HepG2 (cell line): ENCODE measurements around the gene FCGR3A. TPM values are rescaled to one million over a fixed set of nuclear protein-coding genes. Genes with fewer than 3 reads are reported as not detected.
"Not testable (repeated sequence)": the region's sequence is repeated elsewhere in the genome, so short reads cannot be mapped to it uniquely, and the experiment has no call there.

Source experiments
- ATAC-seq: fragments of 200-7000 bp; cut with Tn5 transposase; 3 replicates; pipeline ENCODE4 v1.9.1; 2020; ENCODE audit warnings: mild to moderate bottlenecking, moderate library complexity
- BruUV-seq: library from RNA; stranded (reverse); fragments of 400-500 nt; replicated peaks from 2 replicates; lab custom pipeline; 2021; lab: Mats Ljungman, UMichigan
- CTCF ChIA-PET: fragments of 300-600 bp; formaldehyde crosslinking; extraction: SDS; loops from one replicate; lab custom pipeline; 2021; ENCODE audit warnings: low total read pairs, inconsistent platforms, low intra/inter-chr PET ratio; lab: Yijun Ruan, JAX
- POLR2A ChIA-PET: fragments of 350-600 bp; sonication (Branson Sonifier 250); formaldehyde crosslinking; loops from one replicate; lab custom pipeline; 2020; ENCODE audit warnings: antibody characterized with exemption, inconsistent platforms; lab: Yijun Ruan, JAX
- DNase-seq: peaks from one replicate; pipeline ENCODE4 v3.0.0-alpha.2; 2015; ENCODE audit warnings: low spot score
- FAIRE-seq: peaks from 3 replicates; lab custom pipeline; 2011; peaks lifted over from hg19 to GRCh38; lab: Jason Lieb, UNC
- H2AFZ ChIP-seq: one replicate; pipeline ENCODE4 v1.6.1; 2011; ENCODE audit warnings: low read length, inconsistent platforms
- H3K27ac ChIP-seq: fragments of 300-600 bp; 3 replicates; pipeline ENCODE4 v1.8.0; 2011; ENCODE audit warnings: mixed run types, mild to moderate bottlenecking, mixed read lengths, low read length, inconsistent platforms; ENCODE audit not compliant: insufficient read depth; ENCODE audit errors: extremely low read length
- H3K27me3 ChIP-seq, 2 experiments: fragments of 200-600 bp in 1 of 2; 2 replicates in 1 of 2; 3 replicates in 1 of 2; pipeline versions ENCODE4 v1.6.0 to v1.8.0; 2011; ENCODE audit warnings: low read length in 2 of 2, mild to moderate bottlenecking in 2 of 2, moderate library complexity in 2 of 2, inconsistent platforms in 1 of 2; ENCODE audit not compliant: insufficient read depth in 2 of 2, control insufficient read depth in 1 of 2
- H3K36me3 ChIP-seq, 2 experiments: fragments of 200-600 bp in 1 of 2; replicated peaks in 1 of 2; 2 replicates in 1 of 2; 3 replicates in 1 of 2; pipeline versions ENCODE4 v1.5.1 to v1.8.0; 2011; ENCODE audit warnings: low read length in 2 of 2, inconsistent platforms in 1 of 2; ENCODE audit not compliant: insufficient read depth in 2 of 2, control insufficient read depth in 1 of 2
- H3K4me1 ChIP-seq: 2 replicates; pipeline ENCODE4 v1.5.1; 2012; ENCODE audit warnings: low read length, inconsistent platforms; ENCODE audit not compliant: insufficient read depth
- H3K4me2 ChIP-seq: 2 replicates; pipeline ENCODE4 v1.6.0; 2011; ENCODE audit warnings: low read depth, low read length, inconsistent platforms
- H3K4me3 ChIP-seq, 3 experiments: fragments of 200-600 bp in 1 of 3; sonication (generic), shearing (Covaris generic) in 1 of 3; replicated peaks in 1 of 3; 2 replicates each; pipeline ENCODE4 v1.5.1; 2011 to 2016; ENCODE audit warnings: low read length in 3 of 3, inconsistent platforms in 2 of 3, low read depth in 2 of 3, mild to moderate bottlenecking in 2 of 3, control low read depth in 1 of 3, mixed read lengths in 1 of 3; ENCODE audit not compliant: insufficient read depth in 1 of 3
- H3K79me2 ChIP-seq: one replicate; pipeline ENCODE4 v1.6.1; 2011; ENCODE audit warnings: low read length, inconsistent platforms; ENCODE audit not compliant: insufficient read depth
- H3K9ac ChIP-seq: 2 replicates; pipeline ENCODE4 v1.6.0; 2011; ENCODE audit warnings: mild to moderate bottlenecking, low read depth, low read length, inconsistent platforms; ENCODE audit not compliant: insufficient read depth
- H3K9me3 ChIP-seq: 2 replicates; pipeline ENCODE4 v1.5.1; 2012; ENCODE audit warnings: mild to moderate bottlenecking, low read length
- H4K20me1 ChIP-seq: 2 replicates; pipeline ENCODE4 v1.6.0; 2011; ENCODE audit warnings: inconsistent platforms, mild to moderate bottlenecking, low read length, moderate library complexity; ENCODE audit not compliant: insufficient read depth
- WGBS: methylation state at CpG from one replicate; pipeline ENCODE4 v1.1.6; 2017; ENCODE audit warnings: low lambda C conversion rate; 5-methylcytosine and 5-hydroxymethylcytosine counted together
- in situ Hi-C: cut with HindIII; loops from 2 replicates; pipeline ENCODE4 v1.10.0; 2017; ENCODE audit warnings: low pct_unique_long_range_greater_than_20kb; ENCODE audit not compliant: extremely low pct_ligation_motif_present
- intact Hi-C: fragments of 100-400 bp; cut with micrococcal nuclease; formaldehyde crosslinking; loops from one replicate; pipeline ENCODE4 v1.10.0; 2022; ENCODE audit not compliant: unreplicated experiment
- polyA plus RNA-seq, 8 experiments: library from polyadenylated mRNA; depleted of rRNA in 3 of 8; stranded (reverse) in 7 of 8; unstranded in 1 of 8; fragments of >200 nt; fragmentation: Illumina TruSeq in 4 of 8; extraction: Trizol in 4 of 8; gene quantifications; 2 replicates each; pipeline versions ENCODE4 v1.2.1 to v1.2.3, GENCODE V29; 2011 to 2016; ENCODE audit warnings: low read depth in 4 of 8, missing spikeins in 1 of 8, mixed read lengths in 1 of 8; ENCODE audit not compliant: insufficient read depth in 1 of 8
- total RNA-seq, 5 experiments: library from RNA; depleted of rRNA; stranded (reverse); fragments of >200 nt; fragmentation: Illumina TruSeq; extraction: Trizol; gene quantifications; 2 replicates each; pipeline ENCODE4 v1.2.3, GENCODE V29; 2016; ENCODE audit warnings: low read depth in 1 of 5

FCGR3A gene
- total and polyA plus RNA-seq, 2 of the 13 experiments (the other 11 are each of a cell fraction or from before 2014, with no cell fraction given): not detected

DNA sequence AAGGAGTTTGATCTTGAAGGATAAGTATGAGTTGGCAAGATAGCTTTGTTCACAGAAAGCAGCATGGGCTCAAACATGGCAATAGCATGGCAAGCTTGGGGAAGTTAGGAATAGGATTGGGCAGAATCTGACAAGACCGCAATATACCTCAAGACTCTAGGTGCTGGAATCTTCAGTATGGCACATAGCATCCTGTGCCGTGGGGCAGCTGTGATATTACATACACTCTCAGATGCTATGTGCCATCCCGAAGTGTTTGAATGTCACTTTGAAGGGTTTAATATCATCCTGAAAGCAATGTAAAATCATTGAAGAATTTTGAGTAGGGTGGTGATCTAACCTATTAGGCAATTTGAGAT, 17.0 kb upstream of the FCGR3A start:
- H4K20me1 ChIP-seq, POLR2A ChIA-PET, FAIRE-seq, H3K9ac ChIP-seq, DNase-seq, H3K4me3 ChIP-seq, H3K4me1 ChIP-seq, in situ Hi-C loops, H3K9me3 ChIP-seq, H3K36me3 ChIP-seq, H2AFZ ChIP-seq, BruUV-seq, H3K27me3 ChIP-seq, H3K79me2 ChIP-seq, H3K27ac ChIP-seq: not testable (repeated sequence)
- CTCF ChIA-PET: interaction anchor here (2.0 kb wide), 1 partner anchor 175 kb away, joined by 10 read pairs; no protein-coding TSS in a partner anchor
- 100% methylated on average over 1 of the region's 3 CpGs for WGBS
- intact Hi-C loops: loop anchor here (10.0 kb wide), 1 partner anchor 178 kb away; the partner anchor contains the start of gene DUSP12
- peak; percentile 29; the same call in 2 of the 3 replicates for ATAC-seq
- peak overlapping the region; percentile 38; the same call in 1 of the 2 replicates for H3K4me2 ChIP-seq

DNA sequence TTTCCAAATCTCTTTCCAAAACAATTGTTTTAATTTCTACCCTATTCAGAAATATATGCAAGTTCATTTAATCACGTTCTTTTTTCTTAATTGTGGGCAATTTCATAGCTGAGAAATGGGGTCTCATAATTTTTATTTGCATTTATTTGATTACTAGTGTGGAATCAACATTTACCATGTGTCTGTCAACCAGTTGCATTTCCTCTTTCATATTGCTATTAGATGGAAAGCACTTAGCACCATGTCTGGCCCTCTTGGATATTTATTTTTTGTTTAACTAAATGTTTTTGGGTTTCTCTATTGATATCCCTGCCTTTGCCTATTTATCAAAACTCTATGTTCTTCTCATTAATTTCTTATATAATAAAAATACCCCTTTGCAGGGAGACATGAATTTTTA, 13.9 kb upstream of the FCGR3A start:
- H3K4me1 ChIP-seq, H2AFZ ChIP-seq, DNase-seq, H3K4me2 ChIP-seq, in situ Hi-C loops, H3K9me3 ChIP-seq, H3K9ac ChIP-seq, H3K27ac ChIP-seq, H3K36me3 ChIP-seq, H3K4me3 ChIP-seq, ATAC-seq, CTCF ChIA-PET, H4K20me1 ChIP-seq, H3K79me2 ChIP-seq, FAIRE-seq, BruUV-seq, H3K27me3 ChIP-seq, POLR2A ChIA-PET: not testable (repeated sequence)
- intact Hi-C loops: loop anchor here (10.0 kb wide), 1 partner anchor 181 kb away; the partner anchor contains the start of gene DUSP12
- WGBS: 3% methylated on average over 1 of the region's 1 CpG

DNA sequence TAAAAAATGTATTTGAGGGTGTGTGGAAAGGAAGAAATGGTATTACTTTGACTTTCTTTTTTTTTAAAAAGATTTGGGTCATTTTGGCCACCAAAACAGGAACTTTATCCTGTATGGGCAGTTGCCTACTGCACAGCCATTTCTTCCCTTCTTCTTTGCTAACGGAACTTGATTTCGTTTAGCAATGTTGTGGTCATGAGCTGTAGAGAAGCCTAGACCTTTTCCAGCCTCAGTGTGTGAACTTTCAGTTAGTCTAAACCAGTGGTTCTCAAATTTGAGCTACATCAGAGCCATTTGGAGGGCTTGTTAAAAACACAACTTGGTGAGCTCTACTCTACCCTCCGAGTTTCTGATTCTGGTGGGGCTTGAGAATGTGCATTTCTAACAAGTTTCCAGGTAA, 12.8 kb upstream of the FCGR3A start:
- H3K27me3 ChIP-seq, in situ Hi-C loops, H3K4me3 ChIP-seq, H3K4me2 ChIP-seq, DNase-seq, H4K20me1 ChIP-seq, POLR2A ChIA-PET, ATAC-seq, H2AFZ ChIP-seq, H3K9ac ChIP-seq, H3K27ac ChIP-seq, BruUV-seq, CTCF ChIA-PET, H3K9me3 ChIP-seq, H3K79me2 ChIP-seq, FAIRE-seq, H3K36me3 ChIP-seq, H3K4me1 ChIP-seq: not testable (repeated sequence)
- 44% methylated on average over 3 of the region's 3 CpGs for WGBS
- intact Hi-C loops: loop anchor here (10.0 kb wide), 1 partner anchor 182 kb away; the partner anchor contains the start of gene DUSP12

DNA sequence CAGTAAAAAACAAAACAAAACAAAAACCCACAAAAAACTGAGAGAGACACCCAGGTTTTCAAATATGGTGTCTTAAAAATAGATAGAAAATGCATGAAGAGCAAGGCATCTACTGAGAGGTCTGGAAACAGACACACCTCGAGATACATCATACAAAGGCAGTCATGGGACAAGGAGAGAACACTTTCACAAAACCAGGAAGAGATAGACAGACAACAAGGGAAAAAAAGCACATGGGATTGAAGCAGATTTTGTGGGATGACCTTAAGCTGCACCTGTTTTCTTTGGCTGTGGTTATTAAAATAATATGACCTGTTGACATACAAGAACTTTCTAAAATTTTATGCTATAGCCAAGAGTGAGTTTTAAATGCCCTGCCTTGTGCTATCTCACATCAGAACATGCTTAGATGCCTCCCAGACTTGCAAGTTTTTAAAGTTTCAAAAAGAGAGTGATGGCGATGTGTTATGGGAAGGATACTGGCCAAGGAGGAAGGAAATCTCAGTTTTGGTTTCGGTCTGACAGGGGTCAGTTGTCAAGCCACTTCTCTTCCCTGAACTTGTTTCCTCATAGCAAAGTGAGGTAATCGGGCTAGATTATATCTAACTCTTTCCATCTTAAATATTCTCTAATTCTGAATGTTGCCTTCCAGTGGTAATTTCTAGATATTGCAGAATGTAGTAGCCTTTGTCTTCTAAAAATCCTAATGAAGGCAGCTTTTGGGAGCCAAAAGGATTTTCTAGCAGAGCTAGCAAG, 11.5 kb upstream of the FCGR3A start:
- not testable (repeated sequence) for FAIRE-seq, H3K27ac ChIP-seq, H2AFZ ChIP-seq

More for the DNA sequence above, 11.5 kb upstream of the FCGR3A start:
- H3K36me3 ChIP-seq, H3K4me2 ChIP-seq, BruUV-seq, H3K4me3 ChIP-seq, in situ Hi-C loops, H3K79me2 ChIP-seq, DNase-seq, POLR2A ChIA-PET, CTCF ChIA-PET, H3K27me3 ChIP-seq, H3K4me1 ChIP-seq, H3K9me3 ChIP-seq, ATAC-seq, H3K9ac ChIP-seq, H4K20me1 ChIP-seq: not testable (repeated sequence)
- 26% methylated on average over 4 of the region's 4 CpGs for WGBS
- intact Hi-C loops: loop anchor here (10.0 kb wide), 1 partner anchor 184 kb away; the partner anchor contains the start of gene DUSP12
